ENCODE measurements around the gene COPS2.
A peak's percentile ranks its signal among the peaks of the same experiment; 100 is the strongest.
"Not testable (repeated sequence)": the region's sequence is repeated elsewhere in the genome, so short reads cannot be mapped to it uniquely, and the experiment has no call there.

The COPS2 gene

GRCh38 chr15:49155110-49155833, at the start of gene COPS2:
Gene COPS2 (minus strand): TSS chr15:49155599. CDS start chr15:49155578, 21 bp downstream.
- DNase-seq = peak; percentile 93

GRCh38 chr15:49200347-49200746, 44.9 kb upstream of the COPS2 start:
- no peak for DNase-seq

- DNase-seq = no peak
Measured at GRCh38 chr15:49199666-49200065, 44.3 kb upstream of the COPS2 start.

- no peak for DNase-seq
Measured at GRCh38 chr15:49196856-49197255, 41.5 kb upstream of the COPS2 start.

- no peak for DNase-seq
Measured at GRCh38 chr15:49191892-49192291, 36.5 kb upstream of the COPS2 start.

GRCh38 chr15:49190586-49190985, 35.2 kb upstream of the COPS2 start:
- no peak for DNase-seq

- DNase-seq = no peak
Measured at GRCh38 chr15:49189631-49190030, 34.2 kb upstream of the COPS2 start.

GRCh38 chr15:49188933-49189332, 33.5 kb upstream of the COPS2 start:
- DNase-seq = no peak

- no peak for DNase-seq
Measured at GRCh38 chr15:49187549-49188245, 32.3 kb upstream of the COPS2 start.

GRCh38 chr15:49185473-49185872, 30.1 kb upstream of the COPS2 start:
- no peak for DNase-seq

GRCh38 chr15:49183741-49184140, 28.3 kb upstream of the COPS2 start:
- not testable (repeated sequence) for DNase-seq

- DNase-seq = no peak
Measured at GRCh38 chr15:49182128-49182527, 26.7 kb upstream of the COPS2 start.

GRCh38 chr15:49179433-49180190, 24.2 kb upstream of the COPS2 start:
- DNase-seq = no peak

- DNase-seq = no peak
Measured at GRCh38 chr15:49178497-49178896, 23.1 kb upstream of the COPS2 start.

- not testable (repeated sequence) for DNase-seq
Measured at GRCh38 chr15:49175582-49176397, 20.4 kb upstream of the COPS2 start.

- no peak for DNase-seq
Measured at GRCh38 chr15:49174902-49175301, 19.5 kb upstream of the COPS2 start.

- no peak for DNase-seq
Measured at GRCh38 chr15:49171790-49172189, 16.4 kb upstream of the COPS2 start.

GRCh38 chr15:49169880-49170597, 14.6 kb upstream of the COPS2 start, which contains the start of gene GALK2:
Gene GALK2 (plus strand): TSS chr15:49170247. CDS start chr15:49170323, 76 bp downstream.
- peak; percentile 83 for DNase-seq

- DNase-seq = no peak
Measured at GRCh38 chr15:49168016-49168415, 12.6 kb upstream of the COPS2 start.

- DNase-seq = no peak
Measured at GRCh38 chr15:49164865-49165264, 9.5 kb upstream of the COPS2 start.

- DNase-seq = no peak
Measured at GRCh38 chr15:49163678-49164077, 8.3 kb upstream of the COPS2 start.
